Measurements from ENCODE around the gene LMCD1. TPM values are rescaled to one million over a fixed set of nuclear protein-coding genes. Genes with fewer than 3 reads are reported as not detected.
A peak's percentile ranks its signal among the peaks of the same experiment; 100 is the strongest.

Gene LMCD1
- polyA plus RNA-seq, 2 of the 4 experiments (the other 2 are of a cell fraction) = 64.3 to 85.4 TPM

- H3K27ac ChIP-seq = no peak overlapping the region
- no peak overlapping the region for H3K4me3 ChIP-seq
- POLR2A ChIA-PET = no interaction called here
- H3K4me2 ChIP-seq = no peak overlapping the region
- no peaks in the 10 kb centered on the region for H3K9me3 ChIP-seq
- DNase-seq (ENCODE audit: low read depth in 1 of 2, low spot score in 1 of 2) (no peak), FAIRE-seq (no peak), ATAC-seq (no peak)
- CTCF ChIA-PET = interaction anchor here (0.7 to 1.3 kb wide), 2 partner anchors 15 to 327 kb away, joined by 3 to 5 read pairs; no protein-coding TSS in a partner anchor
- TF ChIP-seq KDM1A (IDR thresholded peaks at IDR 0.05; ENCODE audit: low read depth) = no peak
- no peak for TF ChIP-seq EHMT2 (IDR thresholded peaks at IDR 0.05; ENCODE audit: low read depth)
- TF ChIP-seq ATOH8 (CRISPR knock-in tag; IDR thresholded peaks at IDR 0.05; ENCODE audit: low read depth) = no peak
- no peak for TF ChIP-seq ZC3H11A (IDR thresholded peaks at IDR 0.05)
- TF ChIP-seq CBX8 (IDR thresholded peaks at IDR 0.05) = no peak
- TF ChIP-seq NR3C1 (IDR thresholded peaks at IDR 0.05) = no peak
- TF ChIP-seq CEBPB (IDR thresholded peaks at IDR 0.05) = no peak
- no peak for TF ChIP-seq CHD4 (IDR thresholded peaks at IDR 0.05; ENCODE audit: borderline replicate concordance)
- TF ChIP-seq SREBF2 (IDR thresholded peaks at IDR 0.05) = no peak
- TF ChIP-seq HDAC2 (IDR thresholded peaks at IDR 0.05) = no peak
- TF ChIP-seq USF2 (IDR thresholded peaks at IDR 0.05) = no peak
- no peak for TF ChIP-seq PBX3 (IDR thresholded peaks at IDR 0.05)
- TF ChIP-seq SMC3 (IDR thresholded peaks at IDR 0.05) = no peak
- TF ChIP-seq MAZ (IDR thresholded peaks at IDR 0.05; ENCODE audit: borderline replicate concordance, low read depth, low read length) = no peak
- no peak for TF ChIP-seq MAX (IDR thresholded peaks at IDR 0.05)
- no peak for TF ChIP-seq GATA3 (IDR thresholded peaks at IDR 0.05; ENCODE audit: borderline replicate concordance)
- no peak for TF ChIP-seq RNF2 (IDR thresholded peaks at IDR 0.05; ENCODE audit: borderline replicate concordance, low read depth)
- no peak for TF ChIP-seq HOXB5 (CRISPR knock-in tag; IDR thresholded peaks at IDR 0.05)
- WGBS (ENCODE audit: missing lambda C conversion rate) = 60% methylated on average over 5 of the region's 5 CpGs
- peaks cover 33% of the 10 kb centered on the region for H3K4me1 ChIP-seq
Observed at GRCh38 chr3:8486936-8487335, 14.7 kb upstream of the LMCD1 start.

GRCh38 chr3:8488411-8488810 is 13.2 kb upstream of the LMCD1 start:
- no peak overlapping the region for H3K4me2 ChIP-seq
- no peak for FAIRE-seq
- no peak for TF ChIP-seq FOSL2 (IDR thresholded peaks at IDR 0.05)
- no peak for TF ChIP-seq FOSL2 (CRISPR knock-in tag; IDR thresholded peaks at IDR 0.05)
- no peak for TF ChIP-seq CBX2 (IDR thresholded peaks at IDR 0.05; ENCODE audit: borderline replicate concordance, low read depth)
- no peak for TF ChIP-seq RAD21 (conservative IDR thresholded peaks at IDR 0.05 in 1 of 2, IDR thresholded peaks at IDR 0.05 in 1 of 2)
- no peak for TF ChIP-seq NFE2L2 (conservative IDR thresholded peaks at IDR 0.05; ENCODE audit: low read length)
- ATAC-seq = peak; percentile 51 to 56; a peak in 3 of 6 replicates
- WGBS (ENCODE audit: missing lambda C conversion rate) = 89% methylated on average over 3 of the region's 3 CpGs
- CTCF ChIA-PET = interaction anchor here (1.3 to 1.8 kb wide), 3 partner anchors 13 to 46 kb away, joined by 3 to 6 read pairs (median 5); partner anchors contain the start of gene LMCD1
- POLR2A ChIA-PET = interaction anchor here (2.0 kb wide), 1 partner anchor 13 kb away, joined by 21 read pairs; the partner anchor contains the start of gene LMCD1
- H3K4me1 ChIP-seq = peaks cover 38% of the 10 kb centered on the region
- no peak overlapping the region for H3K27ac ChIP-seq
- peak in 1 of 2 experiments; percentile 35 for DNase-seq (ENCODE audit: low read depth in 1 of 2, low spot score in 1 of 2)
- no peak overlapping the region for H3K4me3 ChIP-seq
- no peaks in the 10 kb centered on the region for H3K9me3 ChIP-seq

- ATAC-seq (no peak), DNase-seq (ENCODE audit: low read depth in 1 of 2, low spot score in 1 of 2) (no peak), FAIRE-seq (no peak)
- TF ChIP-seq KDM1A (IDR thresholded peaks at IDR 0.05; ENCODE audit: low read depth) = no peak
- TF ChIP-seq HOXB5 (CRISPR knock-in tag; IDR thresholded peaks at IDR 0.05) = no peak
- no peak for TF ChIP-seq RCOR1 (IDR thresholded peaks at IDR 0.05; ENCODE audit: low read depth, low read length)
- no peak for TF ChIP-seq PHF8 (IDR thresholded peaks at IDR 0.05; ENCODE audit: borderline replicate concordance, low read depth)
- no peak for TF ChIP-seq USF2 (IDR thresholded peaks at IDR 0.05)
- TF ChIP-seq EHMT2 (IDR thresholded peaks at IDR 0.05; ENCODE audit: low read depth) = no peak
- TF ChIP-seq ATOH8 (CRISPR knock-in tag; IDR thresholded peaks at IDR 0.05; ENCODE audit: low read depth) = no peak
- no peak for TF ChIP-seq KDM5A (IDR thresholded peaks at IDR 0.05)
- no peak for TF ChIP-seq ESRRA (IDR thresholded peaks at IDR 0.05; ENCODE audit: borderline replicate concordance, low read length)
- ChIA-PET CTCF (interaction anchor here (1.3 to 1.8 kb wide), 3 partner anchors 12 to 47 kb away, joined by 3 to 6 read pairs (median 5); partner anchors contain the start of gene LMCD1), POLR2A (interaction anchor here (0.7 to 2.0 kb wide), 2 partner anchors 12 to 45 kb away, joined by 4 to 21 read pairs; partner anchors contain the start of gene LMCD1)
- Histone ChIP-seq H3K9me3 (no peaks in the 10 kb centered on the region), H3K4me2 (no peak overlapping the region), H3K27ac (no peak overlapping the region), H3K4me3 (no peak overlapping the region), H3K4me1 (peaks cover 38% of the 10 kb centered on the region)
- WGBS (ENCODE audit: missing lambda C conversion rate) = 69% methylated on average over 5 of the region's 5 CpGs
Observed at GRCh38 chr3:8488877-8489276, 12.7 kb upstream of the LMCD1 start.
